NCI-H446 (cell line): ENCODE data around the gene KCNJ6.
"Not testable (repeated sequence)": the region's sequence is repeated elsewhere in the genome, so short reads cannot be mapped to it uniquely, and the experiment has no call there.

Source experiments
- DNase-seq, 2 experiments: peaks; one replicate each; lab custom pipeline; 2025; lab: John Stamatoyannopoulos, UW

KCNJ6 gene

DNA sequence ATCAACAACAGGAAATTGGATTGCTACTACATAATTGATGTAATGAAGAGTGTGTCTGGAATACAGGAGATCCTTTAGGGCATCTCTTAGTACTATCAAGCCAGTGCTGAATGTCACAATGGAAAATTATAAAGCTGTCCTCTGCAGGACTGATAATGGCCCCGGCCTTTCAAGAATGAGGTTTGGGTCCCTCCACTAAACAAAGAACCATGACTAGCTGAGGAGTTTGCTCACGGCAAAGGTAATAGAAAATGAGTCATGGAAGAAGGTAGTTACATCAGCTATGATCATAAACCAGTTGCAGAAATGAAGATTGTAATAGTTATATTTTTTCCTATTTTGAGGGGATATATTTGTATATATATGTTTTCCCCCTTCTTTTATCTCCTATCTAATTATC lies 145.8 kb downstream of the KCNJ6 start:
- DNase-seq: no peak

DNA sequence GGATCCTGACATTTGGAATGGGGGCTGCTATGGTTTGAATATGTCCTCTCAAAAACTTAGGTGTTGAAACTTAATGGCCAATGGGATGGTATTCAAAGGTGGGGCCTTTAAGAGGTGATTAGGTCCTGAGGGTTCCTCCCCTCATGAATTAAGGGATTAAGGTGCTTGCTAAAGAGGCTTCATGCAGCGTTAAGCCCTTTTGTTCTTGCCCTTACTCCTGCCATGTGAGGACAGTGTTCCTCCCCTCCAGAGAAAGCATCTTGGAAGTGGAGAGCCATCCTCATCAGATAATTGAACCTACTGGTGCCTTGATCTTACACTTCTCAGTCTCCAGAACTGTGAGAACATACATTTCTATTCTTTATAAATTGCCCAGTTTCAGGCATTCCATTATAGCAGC lies 146.6 kb downstream of the KCNJ6 start:
- no peak for DNase-seq

DNA sequence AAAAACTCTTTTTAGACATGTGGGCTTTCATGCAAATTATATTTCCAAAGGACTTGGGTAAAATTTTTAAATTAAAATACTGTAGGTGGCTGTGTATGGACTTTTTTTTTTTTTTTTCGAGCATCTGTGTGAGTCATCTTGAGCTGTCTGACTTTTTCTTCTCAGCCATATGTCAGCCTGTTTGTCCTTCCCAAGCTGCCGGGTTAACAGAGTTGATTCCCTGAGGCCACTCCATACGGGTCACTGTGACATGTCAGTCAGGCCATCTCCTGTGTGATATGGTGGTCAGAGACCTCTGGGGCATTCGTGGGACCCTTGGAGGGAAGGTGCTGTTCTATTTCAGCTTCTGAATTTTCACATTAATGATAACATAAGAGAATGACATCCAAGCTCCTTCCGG lies 148.3 kb downstream of the KCNJ6 start:
- DNase-seq: peak in 1 of 2 experiments; percentile 63

- no peak for DNase-seq
Observed at GRCh38 chr21:37766129-37766528, 150.1 kb downstream of the KCNJ6 start.

DNA sequence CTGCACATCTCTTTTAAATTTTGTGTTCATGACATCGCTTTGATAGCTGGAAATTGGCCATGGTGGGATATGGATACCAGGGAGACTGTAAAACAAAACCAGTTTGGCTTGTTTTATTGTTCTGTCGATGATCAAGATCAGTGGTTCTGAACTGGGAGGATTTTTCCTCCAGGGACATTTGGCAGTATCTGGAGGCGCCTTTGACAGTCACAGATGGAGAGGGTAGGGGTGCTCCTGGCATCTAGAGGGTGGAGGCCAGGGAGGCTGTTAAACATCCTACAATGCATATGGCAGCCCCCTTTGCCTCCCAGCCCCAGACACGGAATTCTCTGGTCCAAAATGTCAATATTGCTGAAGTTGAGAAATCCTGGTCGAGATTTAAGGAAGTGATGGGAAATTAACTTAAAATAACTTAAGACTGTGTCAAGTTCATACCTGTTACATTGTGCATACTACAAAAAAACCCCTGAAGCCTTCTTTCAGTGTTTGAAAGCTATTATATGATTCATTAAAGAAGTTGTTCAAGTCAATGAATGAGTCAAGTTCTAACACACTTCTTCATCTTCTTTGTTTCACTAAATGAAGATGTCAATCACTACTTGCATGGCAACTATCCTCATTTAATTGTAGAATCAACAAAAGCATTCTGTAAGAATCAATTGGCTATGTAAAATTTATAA lies 150.9 kb downstream of the KCNJ6 start:
- DNase-seq: no peak

DNA sequence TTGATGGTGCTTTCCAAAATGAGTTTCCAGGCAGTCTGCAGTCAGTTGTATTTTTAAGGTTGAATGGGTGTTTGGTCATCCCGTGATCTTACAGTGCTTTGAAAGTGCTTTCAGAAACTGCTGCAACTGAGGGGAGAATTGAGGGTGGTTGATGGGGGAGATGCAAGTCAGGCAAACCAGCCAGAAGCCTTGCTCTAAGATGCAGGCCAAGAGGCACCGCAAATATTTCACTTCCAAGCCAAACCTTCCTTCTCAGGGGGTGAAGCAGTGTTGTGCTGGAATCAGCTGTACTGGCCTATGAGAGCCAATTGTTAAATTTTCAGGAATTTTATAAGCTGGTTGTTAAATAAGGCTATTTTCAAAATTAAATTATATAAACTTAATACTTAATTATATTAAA lies 151.6 kb downstream of the KCNJ6 start:
- DNase-seq: no peak

DNA sequence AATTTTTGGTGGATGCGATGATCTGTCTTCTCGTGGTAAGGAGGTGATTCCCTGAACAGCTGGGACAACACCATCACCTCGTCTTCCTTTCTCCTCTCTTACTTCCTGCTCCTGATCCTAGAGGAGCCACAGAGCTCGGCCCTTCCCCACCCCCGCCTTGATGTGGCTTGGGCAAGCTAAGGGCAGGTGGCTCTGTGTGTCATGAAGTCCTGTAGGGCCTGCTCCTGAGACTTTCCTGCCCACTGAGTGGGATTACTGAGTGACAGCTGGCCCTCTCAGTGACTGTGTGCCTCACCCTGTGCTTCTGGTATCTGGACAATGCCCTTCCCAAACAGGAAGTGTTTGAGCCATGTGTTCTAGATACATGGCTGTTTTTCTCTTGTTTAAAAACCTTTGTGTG lies 153.0 kb downstream of the KCNJ6 start:
- no peak for DNase-seq

GRCh38 chr21:37762606-37763005 lies 153.7 kb downstream of the KCNJ6 start:
- DNase-seq: peak in 1 of 2 experiments; percentile 57

- not testable (repeated sequence) for DNase-seq
Observed at GRCh38 chr21:37761406-37761805, 154.9 kb downstream of the KCNJ6 start.

- DNase-seq: no peak
Observed at GRCh38 chr21:37759777-37760176, 156.5 kb downstream of the KCNJ6 start.

DNA sequence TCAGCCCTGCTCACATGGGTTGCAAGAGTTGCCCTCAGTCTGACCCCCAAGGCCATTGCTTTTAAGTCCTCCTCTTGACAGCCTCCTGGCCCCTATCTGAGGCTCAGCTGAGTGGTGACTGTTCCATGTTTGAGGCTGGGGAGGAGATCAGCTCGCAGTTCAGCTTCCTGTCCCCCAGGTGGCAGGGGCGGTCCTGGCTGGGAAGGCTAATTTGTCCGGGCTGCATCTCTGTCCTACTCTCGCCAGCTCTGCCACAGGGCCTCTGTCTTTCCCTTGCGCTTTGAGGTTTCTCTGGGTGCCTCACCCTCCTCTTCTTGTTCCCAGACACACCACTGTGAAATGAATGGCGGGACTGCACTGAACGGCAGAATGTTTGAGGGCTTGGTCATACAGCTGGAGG lies 157.3 kb downstream of the KCNJ6 start:
- peak in 1 of 2 experiments; percentile 73 for DNase-seq

GRCh38 chr21:37757606-37758376 lies 158.5 kb downstream of the KCNJ6 start:
- DNase-seq: no peak

GRCh38 chr21:37753122-37753599 lies 163.1 kb downstream of the KCNJ6 start:
- DNase-seq: no peak

- DNase-seq: no peak
Observed at GRCh38 chr21:37751268-37751975, 164.8 kb downstream of the KCNJ6 start.

- no peak for DNase-seq
Observed at GRCh38 chr21:37749132-37749531, 167.1 kb downstream of the KCNJ6 start.

DNA sequence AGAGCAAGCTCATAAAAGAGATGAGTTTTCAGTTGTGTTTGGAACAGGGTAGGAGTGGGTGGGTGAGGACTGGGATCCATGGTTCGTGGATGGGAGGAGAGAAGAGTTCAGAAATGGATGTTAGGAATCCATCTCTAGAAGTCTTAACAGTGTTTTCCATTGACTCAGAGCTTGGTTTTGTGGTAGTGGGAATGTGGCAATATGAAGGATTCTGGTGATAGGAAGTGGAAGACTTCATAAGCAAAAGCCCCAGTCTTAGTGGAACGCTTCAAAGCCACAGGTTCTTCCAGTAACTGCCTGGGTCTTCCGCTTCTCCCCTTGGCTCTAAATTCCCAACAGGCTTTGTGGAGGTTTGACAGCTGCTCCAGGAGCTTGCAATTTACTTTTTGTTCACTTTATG lies 167.9 kb downstream of the KCNJ6 start:
- DNase-seq: no peak

- no peak for DNase-seq
Observed at GRCh38 chr21:37746849-37747248, 169.4 kb downstream of the KCNJ6 start.

- no peak for DNase-seq
Observed at GRCh38 chr21:37744551-37744950, 171.7 kb downstream of the KCNJ6 start.

- DNase-seq: no peak
Observed at GRCh38 chr21:37742532-37742931, 173.7 kb downstream of the KCNJ6 start.

DNA sequence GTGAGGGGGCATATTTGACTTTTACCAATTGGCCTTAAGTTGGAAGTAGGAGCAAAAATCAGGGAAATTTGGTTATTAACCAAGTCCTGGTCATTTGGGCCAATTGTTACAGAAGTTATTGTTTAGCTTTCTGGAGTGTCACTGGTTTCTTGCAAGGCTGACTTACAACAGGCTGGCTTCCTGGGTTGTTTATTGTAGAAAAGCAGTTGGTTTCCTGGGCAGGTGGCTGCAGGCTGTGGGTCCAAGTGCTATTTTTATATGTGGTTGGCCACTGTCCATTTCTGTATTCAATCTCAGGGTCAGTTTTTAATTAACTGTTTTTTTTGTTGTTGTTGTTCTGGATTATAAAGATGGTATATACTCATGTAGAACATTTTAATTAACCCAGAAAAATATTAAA lies 174.1 kb downstream of the KCNJ6 start:
- no peak for DNase-seq

- no peak for DNase-seq
Observed at GRCh38 chr21:37737996-37738395, 178.3 kb downstream of the KCNJ6 start.

GRCh38 chr21:37737507-37737906 lies 178.8 kb downstream of the KCNJ6 start:
- DNase-seq: no peak

DNA sequence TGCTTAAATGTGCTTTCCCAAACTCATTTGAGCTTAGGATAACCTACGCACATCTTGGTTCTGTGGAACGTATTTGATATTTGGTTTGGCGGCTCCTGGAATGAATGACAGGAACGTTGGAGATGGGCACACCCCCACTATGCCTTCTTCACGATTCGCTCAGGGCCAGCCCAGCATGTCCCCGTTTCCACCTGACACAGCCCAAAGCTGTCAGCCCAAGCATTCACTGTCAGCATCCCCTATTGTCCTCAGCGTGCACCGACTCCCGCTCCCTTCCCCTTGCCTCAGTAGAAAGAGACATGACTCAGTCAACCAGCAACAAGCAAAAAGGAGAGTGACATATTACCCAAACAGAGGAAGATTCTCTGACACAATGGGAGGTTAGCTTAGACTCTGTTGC lies 181.4 kb downstream of the KCNJ6 start:
- no peak for DNase-seq
